Heart right ventricle (tissue), 16 donors: ENCODE measurements around the gene SLC43A2. TPM values are rescaled to one million over a fixed set of nuclear protein-coding genes. Genes with fewer than 3 reads are reported as not detected.

Experiments
- ATAC-seq, 8 donors: fragments of 200-7000 bp; cut with Tn5 transposase; one replicate each; pipeline ENCODE4 v1.9.1; 2020; ENCODE audit warnings: mild to moderate bottlenecking in 8 of 8, moderate library complexity in 8 of 8, moderate number of reproducible peaks in 1 of 8
- DNase-seq, 2 donors: peaks; one replicate each; pipeline ENCODE4 v3.0.0-alpha.2; 2020
- H3K27ac ChIP-seq, 10 donors: fragments of 200-600 bp; sonication (generic) in 2 of 10; one replicate each; pipeline versions ENCODE4 v1.5.0 to v1.8.0; 2020 to 2022; ENCODE audit warnings: mild to moderate bottlenecking in 3 of 10
- H3K27me3 ChIP-seq, 7 donors: fragments of 200-600 bp; one replicate each; pipeline ENCODE4 v1.8.0; 2021 to 2022; ENCODE audit warnings: mild to moderate bottlenecking in 2 of 7
- H3K36me3 ChIP-seq, 9 donors: fragments of 200-600 bp; sonication (generic) in 1 of 9; one replicate each; pipeline versions ENCODE4 v1.5.0 to v1.8.0; 2020 to 2022; ENCODE audit warnings: mild to moderate bottlenecking in 2 of 9
- H3K4me1 ChIP-seq, 9 donors: fragments of 200-600 bp; sonication (generic) in 1 of 9; one replicate each; pipeline versions ENCODE4 v1.5.0 to v1.8.0; 2020 to 2022; ENCODE audit warnings: mild to moderate bottlenecking in 4 of 9
- H3K4me3 ChIP-seq, 10 donors: fragments of 200-600 bp; sonication (generic) in 2 of 10; one replicate each; pipeline versions ENCODE4 v1.5.0 to v1.8.0; 2020 to 2022; ENCODE audit warnings: mild to moderate bottlenecking in 7 of 10, moderate library complexity in 2 of 10
- H3K9me3 ChIP-seq, 11 donors: fragments of 200-600 bp in 10 of 11; sonication (generic) in 2 of 11; one replicate each; pipeline versions ENCODE4 v1.5.0 to v1.8.0; 2013 to 2022; ENCODE audit warnings: mild to moderate bottlenecking in 2 of 11, control low read depth in 1 of 11, moderate library complexity in 1 of 11
- CTCF ChIP-seq, 9 donors: fragments of 200-600 bp; sonication (generic) in 2 of 9; IDR thresholded peaks; one replicate each; pipeline versions ENCODE4 v1.5.0 to v1.8.0; 2021 to 2022; ENCODE audit warnings: antibody characterized with exemption in 9 of 9, mild to moderate bottlenecking in 5 of 9, moderate library complexity in 1 of 9
- WGBS, 2 donors: extraction: QIAGEN DNeasy Blood & Tissue Kit; methylation state at CpG; one replicate each; pipeline ENCODE4 v1.1.7; 2013; ENCODE audit warnings: inconsistent platforms in 1 of 2; 5-methylcytosine and 5-hydroxymethylcytosine counted together
- intact Hi-C, 10 donors: fragments of 100-400 bp; cut with DNase I; formaldehyde crosslinking; loops; one replicate each; pipeline versions ENCODE4 v1.11.1 to v1.14.2; 2022
- polyA plus RNA-seq, 2 donors: library from polyadenylated mRNA; stranded (reverse); fragments of 200-250 nt; gene quantifications; one replicate each; pipeline ENCODE4 v1.2.3, GENCODE V29; 2013
- total RNA-seq, 10 donors: library from RNA; stranded (reverse); fragmentation: NEBNext Ultra II Directional in 3 of 10; extraction: Animal tissue kit (Norgen Biotek cat#: 25700) in 3 of 10; gene quantifications; one replicate each; pipeline versions ENCODE4 v1.2.1 to v1.2.4, GENCODE V29; 2021 to 2023
- donor health status: Arrhythmogenic right ventricular cardiomyopathy.
- donor health status: ischemic (EF 13 %, LVEDD 7.1; RV severe dilation, severe dysfunction).
- donor health status: healthy with polysubstance abuse.
- donor health status: DM: no; HTN: yes; CAD: no.
- donor health status: DM: no; HTN: no; CAD: no.
- donor health status: ischemic (EF 25% LVEDD 6.9; RV normal size, moderate dysfunction).
- donor health status: ischemic (EF 25% LVEDD 5.7; RV mildly dilated, moderate dysfunction).
- donor health status: healthy.
- donor health status: DM: yes; HTN: yes; CAD: no.
- donor health status: Ischemic cardiomyopathy.
- donor health status: ischemic (EF 35%, LVEDD 5.7; RV mildly dilated, moderate dysfunction).
- donor health status: nonischemic (EF 11% LVEDD 7.7; RV severe dilation, severe dysfunction).
- donor health status: DM: yes; HTN: yes; CAD: no.
- donor health status: PGD.
- donor health status: ischemic (EF 29% LVEDD 5.4; RV normal size, mild dysfunction).
- donor health status: nonischemic (EF 23%, LVEDD 6.1; RV moderate dilation, normal function).

Gene SLC43A2
- total and polyA plus RNA-seq, 12 donors = 1.6 to 16.4 (median 6.1) TPM

DNA sequence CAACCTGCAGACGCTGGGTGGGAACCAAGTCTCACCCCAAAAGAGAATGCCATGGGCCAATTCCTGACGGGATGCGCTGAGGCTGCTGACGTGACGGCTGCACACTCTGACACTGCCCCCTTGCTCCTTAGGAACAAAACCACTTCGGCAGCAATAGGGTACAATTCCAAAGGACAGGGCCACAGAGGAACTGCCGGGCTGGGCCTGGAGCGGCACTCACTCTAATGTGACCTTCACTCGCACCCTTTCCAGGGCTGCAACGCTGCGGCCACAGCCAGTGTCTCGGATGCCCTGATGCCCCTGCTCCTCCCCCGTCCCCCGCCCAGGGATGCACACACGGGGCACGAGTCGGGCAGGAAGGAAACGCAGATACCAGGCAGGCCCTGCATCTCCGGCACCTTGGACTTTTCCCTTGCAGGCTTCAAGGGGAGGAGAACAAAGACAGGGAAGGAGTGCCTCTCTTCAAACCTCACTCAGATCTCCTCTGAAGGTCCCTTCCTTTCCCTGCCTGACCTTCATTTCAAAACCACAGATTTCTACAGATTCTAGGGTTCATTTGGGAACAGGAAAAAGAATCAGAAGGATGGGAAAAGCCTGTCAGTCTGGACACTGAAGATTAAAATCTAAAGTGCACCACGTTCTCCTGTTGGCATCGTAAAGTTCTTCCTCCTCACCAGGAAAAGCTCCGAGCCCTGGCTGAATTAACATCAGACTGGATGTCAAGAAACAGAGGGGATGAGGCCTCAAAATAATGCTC, 68.4 kb downstream of the SLC43A2 start:
- Histone ChIP-seq H3K4me1 (peaks cover 10 to 57% (median 35%) of the 10 kb centered on the region in 9 donors), H3K36me3 (peaks cover 0 to 27% (median 0%) of the 10 kb centered on the region in 9 donors), H3K4me3 (peak overlapping the region in 1 of 10 donors; percentile 6), H3K27ac (peak overlapping the region in 1 of 10 donors; percentile 15), H3K27me3 (no peaks in the 10 kb centered on the region), H3K9me3 (no peaks in the 10 kb centered on the region)
- TF ChIP-seq CTCF (IDR thresholded peaks at IDR 0.05) = no peak
- intact Hi-C loops = loop anchor here in 1 of 10 donors (10.0 kb wide), 1 partner anchor 285 kb away; the partner anchor contains the start of genes BHLHA9 and TRARG1
- WGBS, 2 donors = 63 to 71% methylated on average over 22 of the region's 22 CpGs
- ATAC-seq = no peak
- DNase-seq = no peak

DNA sequence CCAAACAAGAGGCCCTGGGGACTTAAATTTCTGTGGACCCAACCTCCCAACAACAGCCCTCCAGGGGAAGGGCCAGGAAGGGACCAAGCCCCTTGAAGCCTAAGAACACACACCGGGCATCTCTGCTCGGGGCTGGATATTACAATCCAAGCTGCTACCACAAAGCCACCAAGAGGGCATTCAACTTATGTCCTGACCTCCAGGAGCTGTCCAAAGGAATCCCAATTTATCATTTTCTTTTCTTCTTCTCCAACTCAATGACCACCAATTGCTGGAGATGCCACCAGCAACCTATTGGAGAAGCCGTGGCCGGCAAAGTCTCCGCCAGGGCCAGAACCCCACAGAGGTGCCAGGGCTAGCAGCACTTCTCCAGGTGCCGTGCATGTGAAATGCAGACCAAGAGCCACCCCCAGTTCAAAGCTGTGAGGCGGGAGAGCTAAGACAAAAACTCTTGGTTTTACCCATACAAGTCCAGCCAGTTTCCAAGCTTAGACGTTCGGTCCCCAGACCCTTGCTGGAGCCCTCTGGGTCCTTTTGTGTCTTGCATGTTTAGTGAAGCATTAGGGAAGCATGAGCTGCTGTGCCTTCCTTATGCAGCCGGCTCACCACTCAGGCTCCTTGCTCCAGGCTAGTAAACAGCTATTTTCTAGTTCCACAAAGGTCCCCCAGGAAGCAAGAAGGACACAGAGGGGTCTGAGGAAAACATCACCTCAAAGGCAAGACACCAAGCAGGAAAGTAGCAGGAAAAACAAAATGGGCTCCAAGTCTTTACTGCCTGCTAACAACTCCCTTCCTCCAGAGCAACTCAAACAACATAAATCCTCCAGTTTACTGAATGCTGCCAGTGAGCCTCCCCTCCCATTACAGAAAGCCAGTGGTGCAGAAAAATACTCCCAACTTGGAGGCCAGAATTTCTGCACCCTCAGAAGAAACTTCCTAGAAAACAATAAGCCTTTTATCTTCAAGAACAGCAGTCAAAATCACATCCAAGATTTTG, 69.3 kb downstream of the SLC43A2 start:
- no peak for TF ChIP-seq CTCF (IDR thresholded peaks at IDR 0.05)
- 84 to 87% methylated on average over 10 of the region's 10 CpGs for WGBS, 2 donors
- intact Hi-C loops = loop anchor here in 1 of 10 donors (10.0 kb wide), 1 partner anchor 285 kb away; the partner anchor contains the start of genes BHLHA9 and TRARG1
- Histone ChIP-seq H3K36me3 (peaks cover 0 to 27% (median 0%) of the 10 kb centered on the region in 9 donors), H3K9me3 (no peaks in the 10 kb centered on the region), H3K4me3 (no peak overlapping the region), H3K4me1 (peaks cover 10 to 66% (median 45%) of the 10 kb centered on the region in 9 donors), H3K27me3 (no peaks in the 10 kb centered on the region), H3K27ac (peak overlapping the region in 1 of 10 donors; percentile 15)
- ATAC-seq (no peak), DNase-seq (no peak)

GRCh38 chr17:1558401-1558800, 70.2 kb downstream of the SLC43A2 start:
- ATAC-seq (no peak), DNase-seq (no peak)
- Histone ChIP-seq H3K9me3 (no peaks in the 10 kb centered on the region), H3K4me1 (peaks cover 10 to 70% (median 51%) of the 10 kb centered on the region in 9 donors), H3K27me3 (no peaks in the 10 kb centered on the region), H3K27ac (no peak overlapping the region), H3K4me3 (no peak overlapping the region), H3K36me3 (peaks cover 0 to 27% (median 0%) of the 10 kb centered on the region in 9 donors)
- intact Hi-C loops = no loop called here
- TF ChIP-seq CTCF (IDR thresholded peaks at IDR 0.05) = no peak
- 65 to 68% methylated on average over 3 of the region's 3 CpGs for WGBS, 2 donors
